Kidney (tissue), 14 donors: ENCODE data around the gene ZNF335. TPM values are rescaled to one million over a fixed set of nuclear protein-coding genes. Genes with fewer than 3 reads are reported as not detected.

Experiments
- DNase-seq, 5 donors: peaks; one replicate each; pipeline ENCODE4 v3.0.0-alpha.2; 2013 to 2020
- FAIRE-seq: peaks from 2 replicates; lab custom pipeline; 2012; peaks lifted over from hg19 to GRCh38; lab: Jason Lieb, UNC
- H3K27ac ChIP-seq, 2 donors: one replicate each; pipeline ENCODE4 v1.7.0; 2013; ENCODE audit warnings: low read depth in 2 of 2, low read length in 2 of 2, inconsistent platforms in 1 of 2
- H3K27me3 ChIP-seq: one replicate; pipeline ENCODE4 v1.7.1; 2013; ENCODE audit warnings: low read length, inconsistent platforms; ENCODE audit not compliant: control insufficient read depth, insufficient read depth
- H3K36me3 ChIP-seq, 3 donors: one replicate each; pipeline versions ENCODE4 v1.7.0 to v1.7.1; 2013; ENCODE audit warnings: low read length in 3 of 3, control low read depth in 1 of 3, inconsistent platforms in 1 of 3; ENCODE audit not compliant: insufficient read depth in 3 of 3, control insufficient read depth in 2 of 3
- H3K4me1 ChIP-seq, 3 donors: one replicate each; pipeline versions ENCODE4 v1.7.0 to v1.7.1; 2013; ENCODE audit warnings: low read length in 3 of 3, inconsistent platforms in 1 of 3, low read depth in 1 of 3; ENCODE audit not compliant: control insufficient read depth in 2 of 3, insufficient read depth in 2 of 3
- H3K4me3 ChIP-seq, 3 donors: one replicate each; pipeline versions ENCODE4 v1.7.0 to v1.8.1; 2013; ENCODE audit warnings: low read length in 3 of 3, control low read depth in 1 of 3, inconsistent platforms in 1 of 3
- H3K9ac ChIP-seq, 3 donors: one replicate each; pipeline versions ENCODE4 v1.7.0 to v1.7.1; 2013; ENCODE audit warnings: low read length in 3 of 3, control low read depth in 1 of 3, inconsistent platforms in 1 of 3
- H3K9me3 ChIP-seq, 3 donors: one replicate each; pipeline versions ENCODE4 v1.7.0 to v1.7.1; 2013; ENCODE audit warnings: low read length in 3 of 3, control low read depth in 1 of 3, inconsistent platforms in 1 of 3; ENCODE audit not compliant: control insufficient read depth in 2 of 3, insufficient read depth in 1 of 3
- intact Hi-C: fragments of 100-400 bp; cut with DNase I; formaldehyde crosslinking; loops from one replicate; pipeline ENCODE4 v1.11.1; 2022
- polyA plus RNA-seq: library from polyadenylated mRNA; stranded (reverse); fragments of 350-450 nt; fragmentation: Illumina TruSeq; extraction: RNeasy Lipid Tissue Mini Kit (QIAGEN cat#74804); gene quantifications from one replicate; pipeline ENCODE4 v1.2.3, GENCODE V29; 2014; ENCODE audit warnings: low read depth, low replicate concordance; ENCODE audit not compliant: insufficient read depth
- total RNA-seq: library from RNA; stranded (reverse); fragmentation: NEBNext Ultra II Directional; extraction: Animal tissue kit (Norgen Biotek cat#: 25700); gene quantifications from one replicate; pipeline ENCODE4 v1.2.1, GENCODE V29; 2021
- TF ChIP-seq, protein P1 (sequence below): IDR thresholded peaks from 3 replicates; pipeline ENCODE4 v1.5.1; 2012; ENCODE audit warnings: mild to moderate bottlenecking, moderate library complexity, borderline replicate concordance; ENCODE audit not compliant: insufficient read depth; ENCODE audit errors: extremely low read depth
- donor health status: control.
- donor health status: control.
- donor health status: control.
- donor health status: control.
- donor health status: control.
- donor health status: DM: yes; HTN: yes; CAD: no.
- donor health status: Normal renal cell carcinoma (clear cell type).

Gene ZNF335
- total and polyA plus RNA-seq, 2 donors from 2014 or later, result 5.7 to 22.3 TPM

DNA sequence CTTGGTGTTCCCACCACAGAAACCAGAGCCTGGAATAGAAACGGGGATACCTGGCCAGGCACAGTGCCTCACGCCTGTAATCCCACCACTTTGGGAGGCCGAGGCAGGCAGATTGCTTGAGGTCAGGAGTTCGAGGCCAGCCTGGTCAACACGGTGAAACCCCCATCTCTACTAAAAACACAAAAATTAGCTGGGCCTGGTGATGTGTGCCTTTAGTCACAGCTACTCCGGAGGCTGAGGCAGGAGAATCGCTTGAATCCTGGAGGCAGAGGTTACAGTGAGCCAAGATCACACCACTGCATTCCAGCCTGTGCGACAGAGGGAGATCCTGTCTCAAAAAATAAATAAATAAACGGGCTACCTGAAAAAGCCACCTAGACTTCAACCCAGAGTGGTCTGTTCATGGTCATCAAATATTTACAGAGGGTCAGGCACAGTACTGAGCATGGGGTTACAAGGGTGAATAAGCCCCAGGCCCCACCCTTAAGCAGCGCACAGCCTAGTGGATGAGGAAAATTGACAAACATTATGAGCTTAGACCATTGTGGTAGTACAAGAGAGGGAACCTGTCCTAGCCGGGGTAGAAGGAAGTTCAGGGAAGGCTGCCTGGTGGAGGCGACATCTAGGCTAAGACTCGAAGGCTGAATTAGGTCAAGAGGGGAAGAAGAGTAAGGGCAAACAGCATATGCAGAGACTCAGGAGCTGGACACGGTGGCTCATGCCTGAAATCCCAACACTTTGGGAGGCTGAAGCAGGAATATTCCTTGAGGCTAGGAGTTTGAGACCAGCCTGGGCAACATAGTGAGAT is 44.7 kb downstream of the ZNF335 start:
- H3K36me3 ChIP-seq, result no peaks in the 10 kb centered on the region
- no peak overlapping the region for H3K9ac ChIP-seq
- peaks cover 0 to 6% (median 5%) of the 10 kb centered on the region in 3 donors for H3K4me1 ChIP-seq
- no peak overlapping the region for H3K27ac ChIP-seq
- no peak for DNase-seq
- intact Hi-C loops, result no loop called here
- H3K9me3 ChIP-seq, result no peaks in the 10 kb centered on the region
- no peaks in the 10 kb centered on the region for H3K27me3 ChIP-seq
- no peak overlapping the region for H3K4me3 ChIP-seq
- TF ChIP-seq, protein P1, sequence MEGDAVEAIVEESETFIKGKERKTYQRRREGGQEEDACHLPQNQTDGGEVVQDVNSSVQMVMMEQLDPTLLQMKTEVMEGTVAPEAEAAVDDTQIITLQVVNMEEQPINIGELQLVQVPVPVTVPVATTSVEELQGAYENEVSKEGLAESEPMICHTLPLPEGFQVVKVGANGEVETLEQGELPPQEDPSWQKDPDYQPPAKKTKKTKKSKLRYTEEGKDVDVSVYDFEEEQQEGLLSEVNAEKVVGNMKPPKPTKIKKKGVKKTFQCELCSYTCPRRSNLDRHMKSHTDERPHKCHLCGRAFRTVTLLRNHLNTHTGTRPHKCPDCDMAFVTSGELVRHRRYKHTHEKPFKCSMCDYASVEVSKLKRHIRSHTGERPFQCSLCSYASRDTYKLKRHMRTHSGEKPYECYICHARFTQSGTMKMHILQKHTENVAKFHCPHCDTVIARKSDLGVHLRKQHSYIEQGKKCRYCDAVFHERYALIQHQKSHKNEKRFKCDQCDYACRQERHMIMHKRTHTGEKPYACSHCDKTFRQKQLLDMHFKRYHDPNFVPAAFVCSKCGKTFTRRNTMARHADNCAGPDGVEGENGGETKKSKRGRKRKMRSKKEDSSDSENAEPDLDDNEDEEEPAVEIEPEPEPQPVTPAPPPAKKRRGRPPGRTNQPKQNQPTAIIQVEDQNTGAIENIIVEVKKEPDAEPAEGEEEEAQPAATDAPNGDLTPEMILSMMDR, result no peak
- FAIRE-seq, result no peak

DNA sequence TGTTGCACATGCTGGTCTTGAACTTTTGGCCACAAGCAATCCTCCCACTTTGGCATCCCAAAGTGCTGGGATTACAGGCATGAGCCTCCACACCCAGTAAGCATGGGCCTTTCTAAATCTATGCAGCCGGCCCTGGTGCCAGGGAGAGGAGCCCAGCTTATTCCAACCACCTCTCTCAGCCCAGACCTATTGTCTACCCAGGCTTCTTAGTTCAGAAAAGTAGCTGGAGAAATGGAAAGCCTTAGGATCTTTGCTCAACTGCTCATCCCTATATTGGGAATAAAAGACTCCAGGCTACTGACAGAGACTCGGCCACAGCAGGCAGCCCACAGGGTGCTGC is 45.3 kb downstream of the ZNF335 start:
- DNase-seq (no peak), FAIRE-seq (no peak)
- H3K27me3 ChIP-seq, result no peaks in the 10 kb centered on the region
- no peak overlapping the region for H3K27ac ChIP-seq
- H3K4me1 ChIP-seq, result peaks cover 0 to 6% (median 5%) of the 10 kb centered on the region in 3 donors
- TF ChIP-seq, protein P1, result no peak
- H3K9me3 ChIP-seq, result no peaks in the 10 kb centered on the region
- intact Hi-C loops, result no loop called here
- H3K4me3 ChIP-seq, result no peak overlapping the region
- no peak overlapping the region for H3K9ac ChIP-seq
- H3K36me3 ChIP-seq, result no peaks in the 10 kb centered on the region

DNA sequence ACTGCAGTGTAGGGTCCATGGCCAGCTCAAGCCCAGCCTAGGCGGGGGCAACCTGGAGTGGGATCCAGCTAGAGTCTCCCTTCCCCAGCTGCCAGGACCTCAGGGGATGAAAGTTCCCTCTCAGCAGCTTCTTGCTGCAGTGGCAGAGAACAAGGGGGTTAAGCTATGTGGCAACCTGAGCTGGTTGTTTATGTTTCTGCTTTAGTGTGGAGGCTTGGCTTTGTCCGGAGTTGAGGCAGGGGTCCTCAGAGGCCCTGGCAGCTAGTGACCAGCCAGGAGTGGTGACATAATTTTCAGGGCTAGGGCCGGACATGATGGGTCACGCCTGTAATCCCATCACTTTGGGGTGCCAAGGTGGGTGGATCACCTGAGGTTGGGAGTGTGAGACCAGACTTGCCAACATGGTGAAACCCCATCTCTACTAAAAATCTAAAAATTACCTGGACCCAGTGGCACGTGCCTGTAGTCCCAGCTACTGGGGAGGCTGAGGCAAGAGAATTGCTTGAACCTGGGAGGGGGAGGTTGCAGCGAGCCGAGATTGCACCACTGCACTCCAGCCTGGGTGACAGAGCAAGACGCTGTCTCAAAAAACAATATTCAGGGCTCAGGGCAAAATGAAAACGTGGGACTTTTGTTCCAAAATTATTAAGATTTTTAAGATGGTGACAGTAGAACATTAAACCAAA is 46.0 kb downstream of the ZNF335 start:
- Histone ChIP-seq H3K4me1 (peaks cover 0 to 6% (median 5%) of the 10 kb centered on the region in 3 donors), H3K9me3 (no peaks in the 10 kb centered on the region), H3K4me3 (no peak overlapping the region), H3K9ac (no peak overlapping the region), H3K27me3 (no peaks in the 10 kb centered on the region), H3K27ac (peak overlapping the region in 1 of 2 donors; percentile 90), H3K36me3 (no peaks in the 10 kb centered on the region)
- DNase-seq (peak in 3 of 5 donors; percentile 49 to 59 (median 54)), FAIRE-seq (no peak)
- intact Hi-C loops, result no loop called here
- TF ChIP-seq, protein P1, result no peak
